H9 (cell line): ENCODE results near the gene NUP210. TPM values are rescaled to one million over a fixed set of nuclear protein-coding genes. Genes with fewer than 3 reads are reported as not detected.

Source experiments
- DNase-seq: peaks from one replicate; pipeline ENCODE4 v3.0.0-alpha.2; 2017
- H2AFZ ChIP-seq: one replicate; pipeline ENCODE4 v1.6.1; 2013; ENCODE audit warnings: mild to moderate bottlenecking, low read length, control low read depth, moderate library complexity
- H2AK5ac ChIP-seq: 2 replicates; pipeline ENCODE4 v1.6.1; 2013; ENCODE audit warnings: low read length, control low read depth, mixed read lengths; ENCODE audit not compliant: insufficient read length
- H2BK120ac ChIP-seq: one replicate; pipeline ENCODE4 v1.6.1; 2013; ENCODE audit warnings: low read depth, mild to moderate bottlenecking, low read length, control low read depth, inconsistent platforms; ENCODE audit not compliant: poor library complexity, severe bottlenecking
- H2BK12ac ChIP-seq: 2 replicates; pipeline ENCODE4 v1.6.1; 2013; ENCODE audit warnings: low read length, control low read depth, mixed read lengths, low read depth; ENCODE audit not compliant: insufficient read length
- H2BK15ac ChIP-seq: 2 replicates; pipeline ENCODE4 v1.6.1; 2013; ENCODE audit warnings: low read depth, low read length, control low read depth
- H2BK20ac ChIP-seq: one replicate; pipeline ENCODE4 v1.6.1; 2013; ENCODE audit warnings: low read depth, mild to moderate bottlenecking, low read length, control low read depth, inconsistent platforms; ENCODE audit not compliant: poor library complexity, severe bottlenecking
- H2BK5ac ChIP-seq: 2 replicates; pipeline ENCODE4 v1.6.1; 2013; ENCODE audit warnings: low read length, control low read depth, mixed read lengths; ENCODE audit not compliant: insufficient read length
- H3K14ac ChIP-seq: 2 replicates; pipeline ENCODE4 v1.6.1; 2013; ENCODE audit warnings: low read length, control low read depth; ENCODE audit not compliant: insufficient read depth
- H3K18ac ChIP-seq: 2 replicates; pipeline ENCODE4 v1.6.1; 2013; ENCODE audit warnings: low read depth, mild to moderate bottlenecking, mixed read lengths, low read length, control low read depth; ENCODE audit not compliant: insufficient read length
- H3K23ac ChIP-seq: 2 replicates; pipeline ENCODE4 v1.6.1; 2013; ENCODE audit warnings: low read length, control low read depth, mixed read lengths, low read depth; ENCODE audit not compliant: insufficient read length
- H3K23me2 ChIP-seq: 2 replicates; pipeline ENCODE4 v1.6.1; 2013; ENCODE audit warnings: low read depth, mild to moderate bottlenecking, mixed read lengths, low read length, control low read depth; ENCODE audit not compliant: insufficient read length, poor library complexity, severe bottlenecking
- H3K27ac ChIP-seq: 2 replicates; pipeline ENCODE4 v1.5.1; 2013; ENCODE audit warnings: low read length, control low read depth, mixed read lengths, low read depth; ENCODE audit not compliant: insufficient read length
- H3K27me3 ChIP-seq: 2 replicates; pipeline ENCODE4 v1.6.1; 2013; ENCODE audit warnings: low read length, control low read depth, inconsistent platforms; ENCODE audit not compliant: insufficient read depth
- H3K4ac ChIP-seq: 2 replicates; pipeline ENCODE4 v1.6.1; 2013; ENCODE audit warnings: low read depth, mild to moderate bottlenecking, control low read depth, inconsistent platforms, low read length, moderate library complexity
- H3K4me1 ChIP-seq: 2 replicates; pipeline ENCODE4 v1.6.1; 2013; ENCODE audit warnings: low read length, control low read depth, inconsistent platforms; ENCODE audit not compliant: insufficient read depth
- H3K4me2 ChIP-seq: 2 replicates; pipeline ENCODE4 v1.6.1; 2013; ENCODE audit warnings: low read length, control low read depth, mixed read lengths; ENCODE audit not compliant: insufficient read length, insufficient read depth
- H3K56ac ChIP-seq: 2 replicates; pipeline ENCODE4 v1.6.1; 2013; ENCODE audit warnings: low read depth, mild to moderate bottlenecking, mixed read lengths, low read length, control low read depth; ENCODE audit not compliant: insufficient read length
- H3K79me1 ChIP-seq: 2 replicates; pipeline ENCODE4 v1.6.1; 2013; ENCODE audit warnings: low read depth, mild to moderate bottlenecking, moderate library complexity, low read length, control low read depth, inconsistent platforms; ENCODE audit not compliant: insufficient read depth, poor library complexity, severe bottlenecking
- H3K79me2 ChIP-seq: 2 replicates; pipeline ENCODE4 v1.6.1; 2013; ENCODE audit warnings: low read length, control low read depth, inconsistent platforms; ENCODE audit not compliant: insufficient read depth
- H3K9ac ChIP-seq: 2 replicates; pipeline ENCODE4 v1.6.1; 2013; ENCODE audit warnings: low read length, control low read depth, mixed read lengths; ENCODE audit not compliant: insufficient read length; ENCODE audit errors: extremely low read depth
- H3K9me3 ChIP-seq: one replicate; pipeline ENCODE4 v1.6.1; 2013; ENCODE audit warnings: low read depth, low read length, inconsistent platforms; ENCODE audit not compliant: control insufficient read depth
- H3T11ph ChIP-seq: one replicate; pipeline ENCODE4 v1.6.1; 2013; ENCODE audit warnings: mild to moderate bottlenecking, low read length, control low read depth, inconsistent platforms
- H4K20me1 ChIP-seq: one replicate; pipeline ENCODE4 v1.6.1; 2013; ENCODE audit not compliant: control insufficient read depth, insufficient read length, insufficient read depth
- H4K5ac ChIP-seq: 2 replicates; pipeline ENCODE4 v1.6.1; 2013; ENCODE audit warnings: low read depth, mild to moderate bottlenecking, mixed read lengths, low read length, control low read depth; ENCODE audit not compliant: insufficient read length
- H4K8ac ChIP-seq: replicated peaks from 2 replicates; pipeline ENCODE4 v1.6.1; 2013; ENCODE audit warnings: low read length, control low read depth, mixed read lengths, low read depth; ENCODE audit not compliant: insufficient read length
- H4K91ac ChIP-seq: 2 replicates; pipeline ENCODE4 v1.6.1; 2013; ENCODE audit warnings: low read depth, mild to moderate bottlenecking, moderate library complexity, mixed read lengths, low read length, control low read depth; ENCODE audit not compliant: insufficient read length
- H3K27ac Mint-ChIP-seq, 3 experiments: 2 replicates in 2 of 3; 3 replicates in 1 of 3; pipeline ENCODE4 v1.8.0; 2020 to 2021; ENCODE audit warnings: mixed read lengths in 3 of 3, mild to moderate bottlenecking in 1 of 3, moderate library complexity in 1 of 3
- H3K27me3 Mint-ChIP-seq: 2 replicates; pipeline ENCODE4 v1.8.0; 2021; ENCODE audit warnings: low read depth, mild to moderate bottlenecking, moderate library complexity, mixed read lengths
- H3K36me3 Mint-ChIP-seq, 3 experiments: 2 replicates in 2 of 3; 3 replicates in 1 of 3; pipeline ENCODE4 v1.8.0; 2020 to 2021; ENCODE audit warnings: low read depth in 3 of 3, mixed read lengths in 3 of 3; ENCODE audit not compliant: insufficient read depth in 1 of 3
- H3K4me1 Mint-ChIP-seq, 2 experiments: 2 replicates each; pipeline ENCODE4 v1.8.0; 2020; ENCODE audit warnings: mixed read lengths in 2 of 2
- H3K4me3 Mint-ChIP-seq, 2 experiments: 2 replicates in 1 of 2; 3 replicates in 1 of 2; pipeline ENCODE4 v1.8.0; 2020 to 2021; ENCODE audit warnings: mild to moderate bottlenecking in 2 of 2, mixed read lengths in 2 of 2, moderate library complexity in 1 of 2
- H3K9me3 Mint-ChIP-seq, 2 experiments: 2 replicates in 1 of 2; 3 replicates in 1 of 2; pipeline ENCODE4 v1.8.0; 2020; ENCODE audit warnings: mild to moderate bottlenecking in 2 of 2, mixed read lengths in 2 of 2, moderate library complexity in 1 of 2
- CTCF ChIP-seq: fragments of 200-600 bp; sonication (generic); conservative IDR thresholded peaks from 3 replicates; pipeline ENCODE4 v1.8.0; 2021; ENCODE audit warnings: antibody characterized with exemption, mild to moderate bottlenecking
- WGBS: extraction: QIAGEN DNeasy Blood & Tissue Kit; methylation state at CpG from one replicate; pipeline ENCODE4 v1.1.7; 2013; ENCODE audit warnings: missing lambda C conversion rate, low lambda C conversion rate, mixed read lengths; ENCODE audit not compliant: insufficient read length; ENCODE audit errors: extremely low coverage; 5-methylcytosine and 5-hydroxymethylcytosine counted together
- total RNA-seq: library from RNA; stranded (reverse); gene quantifications from 2 replicates; pipeline ENCODE4 v1.2.1, GENCODE V29; 2021

Gene NUP210
- total RNA-seq, 1 experiment from 2014 or later = 48.8 TPM

- peaks cover 3% of the 10 kb centered on the region in 2 experiments; a peak in 3 of 4 replicates for H3K4me1 Mint-ChIP-seq
- Histone ChIP-seq H2AFZ (no peak overlapping the region), H3K14ac (no peak overlapping the region), H3K23me2 (no peaks in the 10 kb centered on the region), H2BK15ac (no peak overlapping the region), H3K9ac (no peak overlapping the region), H3K9me3 (no peaks in the 10 kb centered on the region), H2AK5ac (no peak overlapping the region), H3K56ac (no peak overlapping the region), H3K4ac (no peak overlapping the region), H3K79me1 (no peaks in the 10 kb centered on the region), H3K18ac (no peak overlapping the region), H2BK120ac (no peak overlapping the region), H2BK12ac (no peak overlapping the region), H3T11ph (no peak overlapping the region), H3K23ac (no peak overlapping the region), H3K27me3 (no peaks in the 10 kb centered on the region), H4K91ac (no peak overlapping the region), H2BK5ac (no peak overlapping the region), H3K4me2 (no peak overlapping the region), H4K5ac (no peak overlapping the region), H3K79me2 (no peaks in the 10 kb centered on the region), H4K20me1 (no peaks in the 10 kb centered on the region), H4K8ac (no peak overlapping the region), H3K27ac (no peak overlapping the region), H2BK20ac (no peak overlapping the region), H3K4me1 (no peaks in the 10 kb centered on the region)
- no peak overlapping the region; a peak in 1 of 7 replicates for H3K27ac Mint-ChIP-seq
- TF ChIP-seq CTCF = no peak
- H3K9me3 Mint-ChIP-seq = peaks cover 3 to 6% of the 10 kb centered on the region in 2 experiments; a peak in 3 of 5 replicates
- H3K27me3 Mint-ChIP-seq = no peaks in the 10 kb centered on the region; the same call in none of the 2 replicates
- WGBS = no CpG with 5 or more reads among the region's 12 CpGs
- H3K4me3 Mint-ChIP-seq = no peak overlapping the region
- DNase-seq = no peak
- peaks cover 0 to 4% (median 0%) of the 10 kb centered on the region in 3 experiments; a peak in 2 of 7 replicates for H3K36me3 Mint-ChIP-seq
These were observed 7.8 kb upstream of the NUP210 start for GRCh38 chr3:13427662-13428603.
